ENCODE data around the gene CXCR4. TPM values are rescaled to one million over a fixed set of nuclear protein-coding genes. Genes with fewer than 3 reads are reported as not detected.

Gene CXCR4
- total RNA-seq (2022; extraction: Qiagen RNA extraction; ENCODE audit: low read depth), result 0.38 to 0.85 TPM (median 0.45 TPM) in 5 replicates

DNA sequence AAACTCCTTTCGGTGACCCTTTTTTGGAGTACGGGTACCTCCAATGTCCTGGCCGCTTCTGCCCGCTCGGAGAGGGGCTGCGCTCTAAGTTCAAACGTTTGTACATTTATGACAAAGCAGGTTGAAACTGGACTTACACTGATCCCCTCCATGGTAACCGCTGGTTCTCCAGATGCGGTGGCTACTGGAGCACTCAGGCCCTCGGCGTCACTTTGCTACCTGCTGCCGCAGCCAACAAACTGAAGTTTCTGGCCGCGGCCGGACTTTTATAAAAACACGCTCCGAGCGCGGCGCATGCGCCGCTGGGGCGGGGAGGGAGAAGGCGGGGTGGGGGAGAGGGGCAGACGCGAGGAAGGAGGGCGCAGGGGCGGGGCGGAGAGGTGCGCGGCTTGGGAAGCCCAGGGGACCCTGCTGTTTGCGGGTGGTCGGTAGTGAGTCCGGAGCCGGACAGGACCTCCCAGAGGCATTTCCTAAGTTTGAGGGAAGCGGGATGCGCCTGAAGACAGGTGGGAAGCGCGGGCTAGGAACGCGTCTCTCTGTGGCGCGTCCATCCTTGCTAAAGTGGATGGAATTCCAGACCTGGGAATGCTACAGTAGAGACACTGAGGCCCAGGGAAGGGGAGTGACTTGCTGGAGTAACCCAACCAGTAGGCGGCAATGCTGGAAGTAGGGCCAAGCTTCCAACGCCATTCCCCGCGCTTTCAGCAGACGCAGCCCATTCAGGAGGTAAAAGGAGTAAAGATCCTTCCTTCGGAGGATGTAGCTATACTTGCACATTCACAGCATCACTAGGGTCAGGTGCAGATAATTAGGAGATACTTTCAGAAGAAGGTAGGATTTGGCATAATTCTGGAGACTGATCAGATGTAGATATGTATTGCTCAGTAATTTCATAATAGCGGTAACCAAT lies at the start of gene CXCR4:
TSS of gene CXCR4 (minus strand) at position 241 of the 910 bp plus-strand sequence. CDS start at position 152, 89 bp downstream.

Other genes starting within 250 kb of the CXCR4 start
- gene MCM6, start 241.7 kb downstream of the CXCR4 start, total RNA-seq (2022; extraction: Qiagen RNA extraction; ENCODE audit: low read depth), result 46.8 to 62.5 TPM (median 47.2 TPM) in 5 replicates
- gene DARS1, start 132.5 kb downstream of the CXCR4 start, total RNA-seq (2022; extraction: Qiagen RNA extraction; ENCODE audit: low read depth), result 44.0 to 63.0 TPM (median 55.1 TPM) in 5 replicates

Data from A549 treated with ZK216348 at 1 μM for 4 hours (cell line).